ENCODE results near the gene ZNF550. TPM values are rescaled to one million over a fixed set of nuclear protein-coding genes. Genes with fewer than 3 reads are reported as not detected.

The ZNF550 gene
- polyA plus RNA-seq (2013, experiment 1 of 2; ENCODE audit: insufficient read length): 5.8 TPM
- 6.3 TPM for polyA plus RNA-seq (2013, experiment 2 of 2; ENCODE audit: insufficient read length)

DNA sequence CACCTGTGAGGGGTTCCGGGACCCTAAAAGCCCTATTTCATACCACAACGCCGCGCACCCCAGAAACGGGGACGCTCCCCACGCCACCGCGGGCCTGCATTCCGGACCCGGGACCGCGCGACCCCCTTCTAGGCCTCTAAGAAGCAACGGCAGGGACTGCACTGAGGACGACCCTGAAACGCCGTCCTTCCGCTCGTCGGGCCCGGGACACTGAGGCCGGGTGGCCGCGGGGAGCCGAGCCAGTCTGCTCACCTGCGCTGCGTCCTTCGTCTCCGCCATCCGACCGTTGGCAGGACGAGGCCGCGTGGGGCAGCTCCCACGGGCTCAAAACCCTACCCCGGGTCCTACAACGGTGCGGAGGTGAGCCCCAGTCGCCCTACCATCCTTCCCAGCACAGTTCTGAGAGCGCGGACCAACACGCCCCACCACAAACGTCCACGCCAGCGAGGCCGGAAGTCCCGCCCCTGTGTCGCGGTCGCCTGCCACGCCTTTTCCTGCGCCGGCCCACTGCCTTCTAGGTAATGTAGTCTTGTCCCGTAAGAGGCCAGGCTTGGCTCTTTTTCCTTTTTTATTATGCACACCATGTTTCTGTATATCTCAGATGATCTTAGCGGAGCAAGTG, at the start of gene ZNF550:
ZNF550 (minus strand) TSS at position 460 of the 622 bp plus-strand sequence; CDS start at position 279, 181 bp downstream.
- DNase-seq: peak; percentile 88

DNA sequence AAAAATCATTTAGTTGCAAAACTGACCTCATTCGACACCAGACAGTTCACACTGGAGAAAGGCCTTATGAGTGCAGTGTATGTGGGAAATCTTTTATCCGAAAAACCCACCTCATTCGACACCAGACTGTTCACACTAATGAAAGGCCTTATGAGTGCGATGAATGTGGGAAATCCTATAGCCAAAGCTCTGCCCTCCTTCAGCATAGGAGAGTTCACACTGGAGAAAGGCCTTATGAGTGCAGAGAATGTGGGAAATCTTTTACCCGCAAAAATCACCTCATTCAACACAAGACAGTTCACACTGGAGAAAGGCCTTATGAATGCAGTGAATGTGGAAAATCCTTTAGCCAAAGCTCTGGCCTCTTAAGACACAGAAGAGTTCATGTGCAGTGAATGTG, 47.3 kb upstream of the ZNF550 start:
- DNase-seq: no peak

DNA sequence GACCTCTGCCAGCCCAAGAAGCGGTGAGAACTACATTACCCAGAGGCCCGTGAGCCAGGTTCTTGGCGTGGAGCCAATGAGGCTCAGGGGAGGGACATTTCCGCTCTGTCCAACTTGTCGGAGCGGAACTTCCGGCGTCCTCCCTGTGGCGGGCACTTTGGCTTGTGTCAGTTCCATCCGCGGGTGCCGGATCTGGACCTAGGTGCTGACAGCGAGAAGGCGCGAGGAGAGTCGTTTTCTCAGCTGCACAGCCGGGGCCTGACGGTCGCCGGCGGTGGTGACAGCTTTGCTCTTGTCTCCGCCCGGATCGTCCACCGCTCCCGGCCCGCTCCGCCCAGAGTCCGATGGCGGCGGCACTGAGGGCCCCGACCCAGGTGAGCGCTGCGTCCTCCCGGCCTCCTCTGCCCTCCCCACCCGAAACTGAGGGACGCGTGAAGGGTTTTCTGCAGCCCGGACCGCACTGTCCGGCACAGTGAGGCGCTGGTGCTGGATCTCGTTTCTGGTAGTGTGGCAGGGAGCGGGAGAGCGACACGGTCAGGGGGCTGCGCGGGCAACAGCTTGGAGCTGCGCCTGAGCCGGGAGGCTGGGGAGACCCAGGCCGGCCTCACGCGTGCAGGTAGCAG, 40.2 kb upstream of the ZNF550 start, which contains the start of gene ZNF530:
ZNF530 (plus strand) TSS at position 125 of the 623 bp plus-strand sequence. CDS start 4,461 bp downstream, outside the sequence.
- peak; percentile 95 for DNase-seq

DNA sequence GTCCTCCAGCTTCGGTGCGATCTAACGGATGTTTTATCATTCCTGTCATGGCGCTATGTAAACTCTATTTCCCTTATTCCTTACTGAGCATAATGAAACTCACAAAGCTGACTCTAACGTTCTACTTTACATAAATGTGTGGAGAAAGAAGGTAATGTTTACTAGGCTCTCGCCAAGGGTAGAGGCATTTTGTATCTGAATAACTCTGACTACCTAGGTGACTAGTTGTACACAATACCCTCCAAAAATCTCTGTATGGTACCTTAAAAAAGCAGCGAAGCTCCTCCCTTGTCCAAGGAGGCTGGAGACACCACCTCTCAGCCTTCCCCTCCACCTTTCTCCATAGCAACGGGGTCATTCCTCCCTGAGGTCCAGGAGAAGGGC, 39.7 kb upstream of the ZNF550 start:
- DNase-seq: no peak

DNA sequence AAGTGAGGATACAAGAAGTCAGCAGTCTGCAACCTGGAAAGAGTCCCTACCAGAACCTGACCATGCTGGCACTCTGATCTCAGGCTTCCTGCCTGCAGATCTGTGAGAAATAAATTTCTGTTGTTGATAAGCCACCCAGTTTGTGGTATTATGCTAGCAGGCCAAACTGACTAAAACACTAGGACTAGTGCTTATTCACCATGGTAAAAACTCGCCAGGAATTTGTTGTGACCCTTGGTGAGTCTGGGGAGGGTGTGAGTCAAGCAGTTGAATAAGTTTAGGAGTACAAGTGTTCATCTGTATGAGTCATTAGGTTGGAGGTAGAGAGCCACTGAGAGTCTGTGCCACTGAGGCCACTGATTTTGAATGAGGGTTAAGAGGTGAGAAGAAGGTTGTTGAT, 27.9 kb upstream of the ZNF550 start:
- DNase-seq: no peak

DNA sequence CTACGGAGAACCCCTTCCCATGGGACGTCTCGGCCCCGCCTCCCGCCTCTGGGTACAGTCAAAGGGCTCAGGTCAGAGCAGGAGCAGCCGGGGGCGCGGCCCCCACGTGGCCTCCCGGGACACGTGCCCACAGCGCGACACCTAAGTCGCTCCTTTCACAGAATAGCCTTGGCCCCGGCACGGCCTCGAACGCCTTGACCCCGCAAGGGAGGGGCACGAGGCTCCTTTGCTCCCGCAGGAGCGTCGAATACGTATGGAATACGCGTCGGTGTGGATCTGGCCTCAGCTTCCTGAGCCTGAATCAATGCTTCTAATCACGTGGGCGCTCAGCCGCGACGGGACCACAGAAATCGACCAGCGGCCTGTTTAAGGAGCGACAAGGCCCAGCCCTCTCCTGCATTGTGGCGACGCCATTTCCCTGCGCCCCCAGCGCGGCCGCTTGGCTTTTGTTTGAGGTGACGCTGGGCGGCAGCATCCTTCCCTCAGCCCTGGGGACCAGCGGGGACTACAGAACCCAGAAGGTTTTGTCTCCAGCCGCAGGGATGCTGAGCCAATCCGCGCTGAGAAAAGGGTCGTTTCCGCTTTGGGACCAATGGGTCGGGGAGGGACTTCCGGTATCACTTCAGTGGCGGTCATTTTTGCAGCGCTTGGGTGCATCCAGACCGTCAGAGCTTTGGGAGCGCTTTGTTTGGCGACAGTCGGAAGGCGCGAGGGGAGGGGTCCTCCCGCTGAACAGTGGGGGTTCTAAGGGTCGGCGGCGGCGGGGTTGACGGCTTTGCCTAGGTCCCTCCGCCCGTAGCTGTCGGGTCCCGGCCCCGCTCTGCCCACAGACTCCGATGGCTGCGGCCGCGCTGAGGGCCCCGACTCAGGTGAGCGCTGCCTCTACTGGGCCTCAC, 24.1 kb upstream of the ZNF550 start, which contains the start of gene ZIK1:
ZIK1 (plus strand) TSS at position 625 of the 896 bp plus-strand sequence; CDS start at position 837, 212 bp downstream.
- DNase-seq: peak; percentile 97

DNA sequence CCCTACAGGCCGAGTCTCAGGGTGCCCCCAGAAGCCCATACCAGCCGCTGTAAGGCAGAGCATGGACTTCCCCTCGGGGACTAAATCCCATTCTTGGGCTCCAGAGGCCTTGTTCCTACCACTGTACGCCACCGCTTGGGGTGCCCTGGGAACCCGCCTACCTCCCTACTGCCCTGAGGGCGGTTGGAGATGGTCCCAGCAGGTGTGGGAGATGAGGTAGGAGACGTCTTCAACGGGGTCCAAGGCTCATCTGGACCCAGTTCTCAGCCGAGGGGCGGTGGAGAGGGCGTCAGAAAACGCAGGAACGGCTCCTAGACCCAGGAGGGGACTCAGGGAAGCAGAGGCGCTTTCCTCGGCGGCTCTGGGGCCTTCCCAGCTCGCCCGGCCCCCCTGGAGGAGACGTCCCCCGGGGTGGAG, 23.4 kb upstream of the ZNF550 start:
- DNase-seq: no peak

DNA sequence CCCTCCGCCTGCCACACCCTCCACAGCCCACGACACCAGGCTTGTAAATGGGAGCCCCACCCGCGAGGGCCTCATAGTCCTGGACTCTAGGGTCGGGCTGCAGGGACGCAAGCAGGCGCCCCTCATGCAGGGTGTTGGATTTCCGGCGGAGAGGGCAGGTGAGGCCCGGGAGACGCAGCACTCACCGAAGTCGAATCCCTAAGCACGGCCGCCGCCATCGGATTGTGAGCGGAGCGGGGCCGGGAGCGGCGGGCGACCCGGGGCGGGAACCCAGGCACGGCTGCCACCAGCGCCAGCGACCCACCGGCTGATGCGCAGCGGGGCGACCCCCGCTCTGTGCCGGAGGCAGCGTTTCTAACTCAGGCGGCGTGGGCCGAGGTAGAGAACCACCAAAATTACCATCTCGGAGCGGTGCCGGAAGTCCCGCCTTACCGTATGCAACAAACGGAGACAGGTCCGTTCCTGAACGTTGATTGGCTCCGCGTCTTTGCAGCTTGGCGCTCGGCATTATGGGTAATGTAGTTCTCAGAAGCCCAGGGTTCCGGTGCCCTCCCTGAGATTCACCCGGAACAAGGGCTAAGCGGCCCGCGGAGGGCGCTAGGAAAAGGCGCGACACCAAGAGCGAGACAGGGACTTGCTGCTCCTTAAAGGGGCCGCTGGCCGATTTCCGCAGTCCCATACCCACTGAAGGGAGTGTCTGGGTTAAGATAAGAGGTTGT, 19.0 kb upstream of the ZNF550 start, which contains the start of gene ZNF416:
ZNF416 (minus strand) TSS at position 425 of the 719 bp plus-strand sequence; CDS start at position 218, 207 bp downstream.
- peak; percentile 99 for DNase-seq

DNA sequence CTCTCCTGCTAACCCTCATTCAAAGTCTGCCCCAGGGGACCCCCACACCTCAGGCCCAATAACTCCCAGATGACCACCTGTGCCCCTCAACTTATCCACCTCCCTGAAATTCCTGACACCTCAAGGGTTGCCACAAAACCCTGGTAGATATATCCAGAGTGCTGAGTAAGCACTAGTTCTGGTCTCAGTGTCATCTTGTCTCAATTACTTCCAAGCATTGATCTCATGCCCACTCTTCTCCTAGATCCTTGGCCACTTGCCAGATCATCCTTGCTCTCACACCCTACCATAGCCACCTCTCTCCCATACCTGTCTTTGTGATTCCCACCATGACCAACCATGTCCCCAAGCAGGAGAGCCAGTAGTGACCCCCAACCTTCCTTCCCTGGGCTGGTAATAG, 17.0 kb upstream of the ZNF550 start:
- no peak for DNase-seq

DNA sequence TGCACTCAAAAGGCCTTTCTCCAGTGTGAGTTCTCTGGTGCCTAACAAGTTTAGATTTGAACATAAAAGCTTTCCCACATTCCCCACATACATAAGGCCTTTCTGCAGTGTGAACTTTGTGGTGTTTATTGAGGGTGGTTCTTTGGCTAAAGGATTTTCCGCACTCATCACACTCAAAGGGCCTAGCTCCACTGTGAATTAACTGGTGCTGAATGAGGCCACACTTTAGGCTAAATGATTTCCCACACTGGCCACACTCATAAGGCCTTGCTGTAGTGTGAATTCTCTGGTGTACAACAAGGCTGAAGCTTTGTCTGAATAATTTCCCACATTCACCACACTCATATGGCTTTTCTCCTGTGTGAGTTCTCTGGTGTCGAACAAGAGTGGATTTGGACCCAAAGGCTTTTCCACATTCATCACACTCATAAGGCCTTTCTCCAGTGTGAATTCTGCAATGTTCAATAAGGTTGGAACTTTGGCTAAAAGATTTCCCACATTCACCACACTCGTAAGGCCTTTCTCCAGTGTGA, 12.8 kb upstream of the ZNF550 start:
- DNase-seq: no peak

DNA sequence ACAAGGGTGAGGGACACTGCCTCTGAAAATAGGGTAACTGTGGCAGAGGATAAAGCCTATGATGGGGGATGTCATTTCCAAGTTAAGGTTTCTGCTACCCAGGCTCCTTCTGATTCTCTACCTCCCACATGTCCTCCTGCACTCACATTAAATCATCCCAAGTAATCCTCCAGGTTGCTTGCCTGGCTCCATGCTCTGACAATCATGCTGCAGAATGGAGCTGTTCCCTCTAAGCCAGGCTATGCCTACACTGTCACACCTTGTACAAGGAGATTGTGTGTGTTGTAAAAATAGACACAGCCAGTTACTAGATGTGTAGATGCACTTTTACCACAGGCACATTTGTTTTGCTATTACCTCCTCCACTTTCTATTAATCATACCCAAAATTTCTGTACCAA, 11.0 kb upstream of the ZNF550 start:
- no peak for DNase-seq

DNA sequence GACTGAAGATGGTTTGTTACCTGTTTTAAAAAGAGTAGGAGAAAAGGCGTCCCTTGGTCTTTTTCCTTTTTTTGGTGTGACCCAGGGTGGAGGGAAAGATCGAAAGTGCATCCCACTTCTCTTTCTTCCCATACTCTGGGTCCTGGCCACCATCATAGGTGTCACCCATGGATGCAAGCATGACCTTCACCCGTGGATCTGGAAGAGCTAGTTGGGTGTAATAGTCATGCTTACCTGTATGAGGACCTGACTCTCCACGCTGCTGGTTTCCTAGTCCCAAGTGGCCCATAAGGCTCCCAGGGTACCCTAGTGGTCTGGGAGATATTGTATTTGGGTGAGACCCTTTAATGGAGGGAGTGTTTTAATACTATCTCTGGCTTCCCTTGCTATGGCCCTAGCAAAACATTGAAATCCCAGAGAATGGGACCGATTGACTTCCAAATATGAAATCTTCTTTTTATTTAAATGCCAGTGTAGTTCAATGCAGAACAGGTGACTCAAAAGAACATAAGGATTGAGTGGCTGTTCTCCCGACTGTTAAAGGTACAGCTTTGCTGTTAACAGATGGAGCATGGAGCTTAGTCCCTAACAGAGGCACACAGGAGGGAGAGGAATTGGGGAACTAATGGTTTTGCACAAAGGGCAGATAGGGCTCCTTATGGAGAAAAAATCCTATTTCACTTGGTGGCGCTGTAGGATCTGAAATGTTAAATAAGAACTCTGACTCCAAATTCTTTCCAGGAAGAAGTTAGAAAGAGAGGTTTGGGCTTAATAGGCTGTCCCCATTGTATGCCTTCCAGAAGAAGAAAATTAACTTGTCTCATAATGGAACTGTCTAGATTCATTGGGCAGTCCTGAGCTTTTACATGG, 7.0 kb upstream of the ZNF550 start:
- DNase-seq: peak; percentile 40

DNA sequence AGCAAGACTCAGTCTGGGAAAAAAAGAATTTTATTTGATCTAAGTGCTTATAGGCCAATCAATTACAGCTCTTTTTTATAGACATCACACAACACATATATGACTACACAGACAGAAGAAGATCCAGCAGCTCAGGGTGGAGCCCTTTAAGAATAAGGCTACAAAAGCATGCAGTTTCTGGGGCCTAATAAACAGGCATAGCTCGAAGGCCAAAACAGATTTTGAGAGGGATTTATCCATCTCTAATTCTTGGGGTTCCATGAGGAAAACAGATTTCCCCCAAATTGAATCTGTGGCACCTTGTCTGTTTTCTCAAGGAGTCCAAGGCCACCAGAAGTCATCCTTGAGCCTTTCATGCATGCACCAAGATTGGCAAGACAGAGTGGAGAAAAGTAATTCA, 3.9 kb upstream of the ZNF550 start:
- DNase-seq: no peak

DNA sequence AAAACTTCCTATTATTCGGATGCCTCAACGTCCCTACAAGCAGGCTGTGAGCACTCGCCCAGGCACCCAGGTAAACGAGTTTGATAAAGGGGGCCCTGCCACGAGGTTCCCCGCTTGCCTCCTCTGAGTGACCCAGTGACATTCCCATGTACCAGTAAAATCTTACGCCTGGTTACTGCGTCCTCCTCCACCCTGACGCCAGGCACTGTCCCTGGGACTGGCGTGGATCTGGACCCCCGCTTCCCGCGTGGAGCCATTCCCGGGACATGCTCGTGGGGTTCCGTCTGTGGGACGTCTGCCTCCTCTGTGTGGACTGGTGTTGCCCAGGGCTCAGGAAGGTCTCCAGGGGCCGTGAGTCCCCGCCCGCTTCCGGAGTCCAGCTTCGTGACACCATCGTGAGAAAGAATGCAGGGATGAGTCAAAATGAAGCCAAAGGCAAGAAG, 407 bp upstream of the ZNF550 start:
- DNase-seq: peak; percentile 86

DNA sequence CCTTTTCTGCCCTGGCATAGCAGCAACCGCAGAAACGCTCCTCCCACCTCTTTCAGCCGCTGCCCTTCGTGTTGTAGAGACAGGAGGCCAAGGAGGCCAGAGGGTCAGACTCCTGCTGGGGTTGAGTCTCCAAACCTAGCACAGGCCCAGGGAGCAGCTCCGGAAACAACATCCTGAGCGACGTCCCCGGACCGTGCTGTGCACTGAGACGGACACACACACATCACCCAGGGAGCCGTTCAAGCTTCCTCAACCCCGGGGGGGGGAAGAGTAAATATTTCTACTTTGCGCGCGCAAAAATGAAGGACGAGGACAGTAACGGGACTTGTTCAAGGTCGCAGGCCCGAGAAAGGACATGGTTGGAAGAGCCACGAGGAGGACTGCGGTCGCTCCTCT, 657 bp downstream of the ZNF550 start:
- DNase-seq: peak; percentile 8

DNA sequence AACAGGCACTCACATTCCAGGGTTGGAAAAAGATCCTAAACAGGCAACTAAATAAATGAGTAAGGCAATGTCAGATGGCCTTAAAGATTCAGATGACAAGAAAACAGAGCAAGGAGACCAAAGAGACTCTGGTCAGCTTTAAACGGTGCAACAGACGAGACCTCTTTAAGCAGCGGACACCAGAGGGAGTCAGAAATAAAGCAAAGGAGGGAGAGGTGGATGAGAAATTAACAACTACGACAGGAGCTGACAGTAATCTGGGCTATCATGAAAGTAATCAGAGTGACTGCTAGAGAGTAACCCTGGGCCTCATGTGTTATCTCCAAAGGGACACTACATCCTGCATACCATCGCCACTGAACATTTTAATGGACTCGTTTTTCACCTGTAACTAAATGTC, 1.1 kb downstream of the ZNF550 start:
- DNase-seq: peak; percentile 16

DNA sequence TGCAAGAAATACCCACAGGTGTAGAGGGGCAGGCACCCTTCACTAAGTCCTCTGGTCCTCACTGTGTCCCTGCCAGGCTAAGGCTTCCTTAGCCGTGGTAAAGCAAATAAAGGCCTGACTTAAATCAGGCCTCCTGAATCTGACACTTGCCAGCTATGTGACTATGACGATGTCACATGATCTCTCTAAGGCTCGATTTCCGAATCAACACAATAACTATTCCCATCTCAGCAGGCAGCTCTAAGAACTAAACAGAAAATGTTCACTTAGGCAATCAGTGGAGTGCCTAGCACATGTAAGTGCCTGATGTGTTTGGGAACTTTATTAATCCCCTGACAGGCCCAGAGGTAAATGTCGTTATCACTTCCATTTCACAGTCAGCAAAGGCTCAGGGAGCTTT, 2.0 kb downstream of the ZNF550 start:
- DNase-seq: no peak

DNA sequence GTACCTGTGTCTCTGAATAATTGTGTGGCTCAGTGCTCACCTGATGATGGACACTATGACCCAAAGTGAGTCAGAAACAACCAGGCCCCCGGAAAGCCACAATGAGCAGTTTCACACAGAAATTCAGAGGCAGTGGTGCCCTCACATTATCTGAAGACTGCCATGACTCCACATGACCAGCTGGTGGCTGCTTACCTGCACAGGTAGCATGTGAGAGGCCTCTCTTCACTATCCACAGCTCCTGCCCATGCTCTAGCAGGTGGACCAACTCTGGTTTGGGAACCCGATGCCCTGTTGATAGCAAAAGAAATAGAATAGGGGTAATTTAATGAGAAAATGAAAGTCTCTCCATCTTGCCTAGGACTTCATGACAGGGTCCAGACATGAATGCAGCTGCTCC, 7.2 kb downstream of the ZNF550 start:
- no peak for DNase-seq

DNA sequence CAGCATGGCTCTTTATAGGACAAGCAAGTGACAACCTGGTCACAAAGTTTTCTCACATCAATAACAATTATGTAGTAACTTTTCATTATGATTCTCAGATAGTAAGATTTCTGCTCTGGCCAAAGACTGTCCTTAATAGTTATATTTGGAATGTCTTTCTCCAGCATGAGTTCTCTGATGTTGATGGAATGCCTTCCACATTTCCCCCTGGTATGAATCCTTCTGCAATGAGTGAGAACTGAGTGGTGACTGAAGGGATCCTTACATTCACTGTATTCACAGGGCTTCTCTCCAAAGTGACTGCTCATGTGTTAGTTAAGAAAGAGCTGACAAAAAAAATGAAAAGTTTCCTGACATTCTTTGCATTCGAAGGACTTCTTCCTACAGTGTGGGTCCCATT, 13.2 kb downstream of the ZNF550 start:
- no peak for DNase-seq

DNA sequence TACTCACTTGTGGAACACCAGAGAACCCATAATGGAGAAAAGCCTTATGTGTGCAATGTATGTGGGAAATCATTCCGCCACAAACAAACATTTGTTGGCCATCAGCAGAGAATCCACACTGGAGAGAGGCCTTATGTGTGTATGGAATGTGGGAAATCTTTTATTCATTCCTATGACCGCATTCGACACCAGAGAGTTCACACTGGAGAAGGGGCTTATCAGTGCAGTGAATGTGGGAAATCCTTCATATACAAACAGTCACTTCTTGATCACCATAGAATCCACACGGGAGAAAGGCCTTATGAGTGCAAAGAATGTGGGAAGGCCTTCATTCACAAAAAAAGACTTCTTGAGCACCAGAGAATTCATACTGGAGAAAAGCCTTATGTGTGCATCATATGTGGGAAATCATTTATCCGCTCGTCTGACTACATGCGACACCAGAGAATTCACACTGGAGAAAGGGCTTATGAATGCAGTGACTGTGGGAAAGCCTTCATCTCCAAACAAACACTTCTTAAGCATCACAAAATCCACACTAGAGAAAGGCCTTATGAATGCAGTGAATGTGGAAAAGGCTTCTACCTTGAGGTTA, 21.6 kb downstream of the ZNF550 start:
- no peak for DNase-seq
